ENCODE measurements around the gene NKD1. TPM values are rescaled to one million over a fixed set of nuclear protein-coding genes. Genes with fewer than 3 reads are reported as not detected.

Gene NKD1
- total and polyA plus RNA-seq, 8 donors = 0.44 to 284 (median 2.1) TPM

DNA sequence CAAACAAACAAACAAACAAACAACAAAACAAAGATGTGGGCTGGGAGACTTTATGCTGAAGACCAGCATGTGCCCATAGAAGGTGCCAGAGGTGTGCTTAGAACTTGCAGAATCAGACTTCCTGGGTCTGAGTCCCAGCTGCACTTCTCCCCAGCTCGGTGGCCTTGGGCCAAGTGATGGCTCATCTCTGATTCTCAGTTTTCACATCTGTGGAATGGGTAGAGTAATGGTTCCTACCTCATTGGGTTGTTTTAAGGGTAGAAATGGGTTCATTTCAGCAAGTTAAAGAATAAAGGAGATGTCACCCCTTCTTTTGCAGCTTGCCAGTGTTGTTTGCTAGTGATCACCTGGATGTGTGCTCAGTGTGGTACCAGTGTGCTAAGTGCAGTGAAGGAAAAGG lies 10.7 kb downstream of the NKD1 start:
- TF ChIP-seq POLR2AphosphoS5 (IDR thresholded peaks at IDR 0.05) (no peak), POLR2A (IDR thresholded peaks at IDR 0.05) (no peak), EP300 (IDR thresholded peaks at IDR 0.05) (no peak)
- TF ChIP-seq, protein P1, sequence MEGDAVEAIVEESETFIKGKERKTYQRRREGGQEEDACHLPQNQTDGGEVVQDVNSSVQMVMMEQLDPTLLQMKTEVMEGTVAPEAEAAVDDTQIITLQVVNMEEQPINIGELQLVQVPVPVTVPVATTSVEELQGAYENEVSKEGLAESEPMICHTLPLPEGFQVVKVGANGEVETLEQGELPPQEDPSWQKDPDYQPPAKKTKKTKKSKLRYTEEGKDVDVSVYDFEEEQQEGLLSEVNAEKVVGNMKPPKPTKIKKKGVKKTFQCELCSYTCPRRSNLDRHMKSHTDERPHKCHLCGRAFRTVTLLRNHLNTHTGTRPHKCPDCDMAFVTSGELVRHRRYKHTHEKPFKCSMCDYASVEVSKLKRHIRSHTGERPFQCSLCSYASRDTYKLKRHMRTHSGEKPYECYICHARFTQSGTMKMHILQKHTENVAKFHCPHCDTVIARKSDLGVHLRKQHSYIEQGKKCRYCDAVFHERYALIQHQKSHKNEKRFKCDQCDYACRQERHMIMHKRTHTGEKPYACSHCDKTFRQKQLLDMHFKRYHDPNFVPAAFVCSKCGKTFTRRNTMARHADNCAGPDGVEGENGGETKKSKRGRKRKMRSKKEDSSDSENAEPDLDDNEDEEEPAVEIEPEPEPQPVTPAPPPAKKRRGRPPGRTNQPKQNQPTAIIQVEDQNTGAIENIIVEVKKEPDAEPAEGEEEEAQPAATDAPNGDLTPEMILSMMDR (IDR thresholded peaks at IDR 0.05) = no peak
- H3K9me3 ChIP-seq = peaks cover 0 to 8% (median 2%) of the 10 kb centered on the region in 4 donors
- DNase-seq = no peak
- H3K27me3 ChIP-seq = no peaks in the 10 kb centered on the region
- H3K27ac ChIP-seq = no peak overlapping the region
- H3K4me3 ChIP-seq = no peak overlapping the region
- intact Hi-C loops (cut with DNase I; ENCODE audit: low total_unique reads) = no loop called here
- peaks cover 0 to 59% (median 2%) of the 10 kb centered on the region in 4 donors for H3K36me3 ChIP-seq
- peaks cover 0 to 8% (median 0%) of the 10 kb centered on the region in 4 donors for H3K4me1 ChIP-seq
- WGBS, 5 donors = 67 to 88% (median 79%) methylated on average over 1 of the region's 1 CpG

DNA sequence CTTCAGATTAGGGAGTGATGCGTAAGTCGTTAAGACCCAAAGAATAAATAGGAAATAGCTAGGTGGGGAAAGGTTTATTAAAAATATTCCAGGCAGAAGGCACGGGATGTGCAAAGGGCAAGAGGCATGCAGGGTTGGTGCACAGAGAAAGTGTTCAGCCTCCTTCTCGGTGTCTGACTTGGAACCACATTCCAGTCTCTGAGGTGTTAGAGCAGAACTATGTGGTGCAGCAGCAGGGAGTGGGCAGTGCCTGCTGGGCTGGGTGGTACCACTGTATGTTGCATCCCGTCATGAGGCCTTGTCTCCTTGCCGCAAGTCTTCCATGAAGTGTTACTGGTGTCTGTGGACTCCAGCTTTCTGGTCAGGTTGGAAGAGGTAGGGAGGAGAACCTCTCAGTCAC lies 11.1 kb downstream of the NKD1 start:
- H3K4me3 ChIP-seq = no peak overlapping the region
- peaks cover 0 to 8% (median 2%) of the 10 kb centered on the region in 4 donors for H3K9me3 ChIP-seq
- peaks cover 0 to 59% (median 2%) of the 10 kb centered on the region in 4 donors for H3K36me3 ChIP-seq
- WGBS, 5 donors = 87 to 98% (median 96%) methylated on average over 6 of the region's 6 CpGs
- peaks cover 0 to 12% (median 0%) of the 10 kb centered on the region in 4 donors for H3K4me1 ChIP-seq
- H3K27ac ChIP-seq = no peak overlapping the region
- intact Hi-C loops (cut with DNase I; ENCODE audit: low total_unique reads) = no loop called here
- TF ChIP-seq POLR2A (IDR thresholded peaks at IDR 0.05) (no peak), POLR2AphosphoS5 (IDR thresholded peaks at IDR 0.05) (no peak), EP300 (IDR thresholded peaks at IDR 0.05) (no peak)
- TF ChIP-seq, protein P1 (IDR thresholded peaks at IDR 0.05) = no peak
- no peak for DNase-seq
- no peaks in the 10 kb centered on the region for H3K27me3 ChIP-seq

DNA sequence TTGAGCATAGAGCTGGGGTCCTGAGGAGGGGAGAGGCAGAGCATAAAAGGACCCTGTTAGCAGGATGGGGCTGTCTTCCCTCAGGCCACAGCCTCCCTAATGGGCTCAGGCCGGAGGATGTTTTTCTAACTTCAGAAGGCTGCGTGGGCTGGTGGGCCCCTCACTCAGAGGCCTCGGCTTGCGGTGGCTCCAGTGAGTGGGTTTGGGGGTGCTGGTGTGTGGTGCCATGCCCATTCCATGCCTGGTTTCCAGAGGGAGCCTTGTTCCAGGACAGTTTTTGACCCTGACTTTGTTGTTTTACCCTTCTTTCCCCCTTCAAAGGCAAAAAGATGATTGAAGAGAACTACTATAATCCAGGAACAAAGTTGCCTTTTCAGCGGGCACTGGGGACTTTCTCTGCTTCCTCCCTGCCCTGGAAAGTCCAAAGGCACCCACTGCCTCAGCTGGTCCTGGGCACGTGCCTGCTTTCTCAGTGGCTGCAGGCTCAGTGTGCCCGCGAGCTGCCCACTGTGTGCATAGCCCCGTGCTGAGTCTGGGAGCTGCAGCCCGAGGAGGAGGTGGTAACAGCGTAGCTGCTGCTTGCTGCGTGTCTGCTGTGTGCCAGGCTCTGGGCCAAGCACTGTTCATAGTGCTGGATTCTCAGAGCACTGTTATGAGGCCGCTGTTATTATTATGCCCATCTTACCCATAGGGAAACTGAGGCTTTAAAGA lies 11.8 kb downstream of the NKD1 start:
- no peak for DNase-seq
- H3K9me3 ChIP-seq = peaks cover 0 to 8% (median 2%) of the 10 kb centered on the region in 4 donors
- H3K4me3 ChIP-seq = no peak overlapping the region
- peaks cover 0 to 56% (median 2%) of the 10 kb centered on the region in 4 donors for H3K36me3 ChIP-seq
- TF ChIP-seq POLR2A (IDR thresholded peaks at IDR 0.05) (no peak), EP300 (IDR thresholded peaks at IDR 0.05) (no peak), POLR2AphosphoS5 (IDR thresholded peaks at IDR 0.05) (no peak)
- TF ChIP-seq, protein P1 (IDR thresholded peaks at IDR 0.05) = no peak
- H3K27ac ChIP-seq = no peak overlapping the region
- peaks cover 0 to 17% (median 0%) of the 10 kb centered on the region in 4 donors for H3K4me1 ChIP-seq
- no peaks in the 10 kb centered on the region for H3K27me3 ChIP-seq
- 84 to 95% (median 94%) methylated on average over 11 to 13 of the region's 13 CpGs for WGBS, 5 donors
- intact Hi-C loops (cut with DNase I; ENCODE audit: low total_unique reads) = no loop called here

DNA sequence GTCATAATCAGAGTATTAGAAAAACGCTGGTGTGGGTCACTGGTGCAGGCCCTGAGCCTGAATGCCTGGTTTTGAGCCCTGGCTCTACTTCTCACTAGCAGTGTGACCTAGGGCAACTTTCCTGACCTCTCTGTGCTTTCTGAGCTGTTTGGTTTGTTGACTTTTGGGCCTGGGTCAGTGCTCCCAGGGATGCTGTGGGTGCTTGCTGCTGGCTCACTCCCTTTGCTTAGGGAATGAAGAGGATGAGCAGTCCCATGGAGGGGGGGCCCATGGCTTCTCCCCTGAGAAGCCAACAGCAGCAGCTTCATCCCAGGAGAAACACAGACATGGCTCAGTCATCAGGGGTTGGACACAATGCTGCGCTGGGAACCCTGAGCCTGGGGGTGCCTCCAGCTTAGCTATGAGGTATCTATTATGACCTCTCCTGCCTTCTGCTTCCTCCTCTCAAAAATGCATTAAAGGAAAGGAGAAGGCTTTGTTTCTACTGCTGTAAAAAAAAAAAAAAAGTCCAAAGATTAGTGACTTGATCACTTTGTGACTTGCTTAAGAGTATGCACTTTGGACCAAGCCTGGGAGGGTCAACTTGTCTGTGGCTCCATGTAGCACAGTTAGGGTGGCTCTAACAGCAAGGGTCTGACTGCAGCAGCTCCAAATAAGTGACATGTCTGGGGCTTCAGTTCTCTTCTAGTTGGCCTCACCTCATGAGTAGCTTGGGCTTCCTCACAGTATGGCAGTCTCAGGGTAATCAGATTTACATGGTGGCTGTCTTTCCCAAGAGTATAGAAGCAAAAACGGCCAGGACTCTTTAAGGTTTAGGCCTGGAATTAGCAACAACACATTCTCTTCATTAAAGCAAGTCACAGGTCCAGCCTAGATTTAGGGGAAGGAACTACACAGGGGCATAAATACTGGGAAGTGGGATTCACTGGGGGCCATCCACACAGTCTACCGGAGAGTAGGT lies 13.0 kb downstream of the NKD1 start:
- peaks cover 0 to 8% (median 2%) of the 10 kb centered on the region in 4 donors for H3K9me3 ChIP-seq
- no peak for TF ChIP-seq POLR2A (IDR thresholded peaks at IDR 0.05)
- TF ChIP-seq EP300 (IDR thresholded peaks at IDR 0.05) = no peak
- TF ChIP-seq, protein P1 (IDR thresholded peaks at IDR 0.05) = no peak
- no peak for TF ChIP-seq POLR2AphosphoS5 (IDR thresholded peaks at IDR 0.05)
- H3K27me3 ChIP-seq = no peaks in the 10 kb centered on the region
- intact Hi-C loops (cut with DNase I; ENCODE audit: low total_unique reads) = no loop called here
- H3K4me1 ChIP-seq = peaks cover 0 to 12% (median 0%) of the 10 kb centered on the region in 4 donors
- no peak overlapping the region for H3K27ac ChIP-seq
- WGBS, 5 donors = 84 to 93% (median 85%) methylated on average over 4 of the region's 4 CpGs
- H3K4me3 ChIP-seq = no peak overlapping the region
- peaks cover 0 to 49% (median 2%) of the 10 kb centered on the region in 4 donors for H3K36me3 ChIP-seq
- no peak for DNase-seq

Data from stomach (tissue), 9 donors.